Measurements from ENCODE around the gene PLXDC2.

- TF ChIP-seq, protein P1, sequence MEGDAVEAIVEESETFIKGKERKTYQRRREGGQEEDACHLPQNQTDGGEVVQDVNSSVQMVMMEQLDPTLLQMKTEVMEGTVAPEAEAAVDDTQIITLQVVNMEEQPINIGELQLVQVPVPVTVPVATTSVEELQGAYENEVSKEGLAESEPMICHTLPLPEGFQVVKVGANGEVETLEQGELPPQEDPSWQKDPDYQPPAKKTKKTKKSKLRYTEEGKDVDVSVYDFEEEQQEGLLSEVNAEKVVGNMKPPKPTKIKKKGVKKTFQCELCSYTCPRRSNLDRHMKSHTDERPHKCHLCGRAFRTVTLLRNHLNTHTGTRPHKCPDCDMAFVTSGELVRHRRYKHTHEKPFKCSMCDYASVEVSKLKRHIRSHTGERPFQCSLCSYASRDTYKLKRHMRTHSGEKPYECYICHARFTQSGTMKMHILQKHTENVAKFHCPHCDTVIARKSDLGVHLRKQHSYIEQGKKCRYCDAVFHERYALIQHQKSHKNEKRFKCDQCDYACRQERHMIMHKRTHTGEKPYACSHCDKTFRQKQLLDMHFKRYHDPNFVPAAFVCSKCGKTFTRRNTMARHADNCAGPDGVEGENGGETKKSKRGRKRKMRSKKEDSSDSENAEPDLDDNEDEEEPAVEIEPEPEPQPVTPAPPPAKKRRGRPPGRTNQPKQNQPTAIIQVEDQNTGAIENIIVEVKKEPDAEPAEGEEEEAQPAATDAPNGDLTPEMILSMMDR (IDR thresholded peaks at IDR 0.05), result no peak
- TF ChIP-seq POLR2A (IDR thresholded peaks at IDR 0.05), result no peak
Measured at GRCh38 chr10:19862811-19863515, 46.7 kb downstream of the PLXDC2 start.

Data from Peyer's patch (tissue), 4 donors.